Mammary epithelial cell (primary cell): Measurements from ENCODE around the gene FOXD3.

Source experiments
- CTCF ChIP-seq, 2 donors: IDR thresholded peaks in 1 of 2; conservative IDR thresholded peaks in 1 of 2; 2 replicates each; pipeline ENCODE4 v1.5.1; 2011 to 2012; ENCODE audit warnings: inconsistent platforms in 2 of 2, low read length in 2 of 2, mild to moderate bottlenecking in 2 of 2, control low read depth in 1 of 2, low read depth in 1 of 2; ENCODE audit not compliant: insufficient read depth in 1 of 2; ENCODE audit errors: extremely low read depth in 1 of 2
- EZH2 ChIP-seq: IDR thresholded peaks from 2 replicates; pipeline ENCODE4 v1.6.1; 2012; ENCODE audit warnings: low read length, inconsistent platforms, borderline replicate concordance

GRCh38 chr1:63294803-63295594, 27.4 kb upstream of the FOXD3 start:
- TF ChIP-seq CTCF (conservative IDR thresholded peaks at IDR 0.05 in 1 of 2, IDR thresholded peaks at IDR 0.05 in 1 of 2; ENCODE audit: extremely low read depth in 1 of 2, insufficient read depth in 1 of 2, low read depth in 1 of 2, low read length in 2 of 2): no peak
- no peak for TF ChIP-seq EZH2
